T-helper 1 cell (primary cell): Measurements from ENCODE around the gene SDK2.

Source experiments
- DNase-seq, 5 donors: peaks; one replicate each; pipeline ENCODE4 v3.0.0-alpha.2; 2012 to 2020
- total RNA-seq, 4 donors: gene quantifications; one replicate each; lab custom pipeline; 2026; lab: John Stamatoyannopoulos, UW

SDK2 gene, protein sequence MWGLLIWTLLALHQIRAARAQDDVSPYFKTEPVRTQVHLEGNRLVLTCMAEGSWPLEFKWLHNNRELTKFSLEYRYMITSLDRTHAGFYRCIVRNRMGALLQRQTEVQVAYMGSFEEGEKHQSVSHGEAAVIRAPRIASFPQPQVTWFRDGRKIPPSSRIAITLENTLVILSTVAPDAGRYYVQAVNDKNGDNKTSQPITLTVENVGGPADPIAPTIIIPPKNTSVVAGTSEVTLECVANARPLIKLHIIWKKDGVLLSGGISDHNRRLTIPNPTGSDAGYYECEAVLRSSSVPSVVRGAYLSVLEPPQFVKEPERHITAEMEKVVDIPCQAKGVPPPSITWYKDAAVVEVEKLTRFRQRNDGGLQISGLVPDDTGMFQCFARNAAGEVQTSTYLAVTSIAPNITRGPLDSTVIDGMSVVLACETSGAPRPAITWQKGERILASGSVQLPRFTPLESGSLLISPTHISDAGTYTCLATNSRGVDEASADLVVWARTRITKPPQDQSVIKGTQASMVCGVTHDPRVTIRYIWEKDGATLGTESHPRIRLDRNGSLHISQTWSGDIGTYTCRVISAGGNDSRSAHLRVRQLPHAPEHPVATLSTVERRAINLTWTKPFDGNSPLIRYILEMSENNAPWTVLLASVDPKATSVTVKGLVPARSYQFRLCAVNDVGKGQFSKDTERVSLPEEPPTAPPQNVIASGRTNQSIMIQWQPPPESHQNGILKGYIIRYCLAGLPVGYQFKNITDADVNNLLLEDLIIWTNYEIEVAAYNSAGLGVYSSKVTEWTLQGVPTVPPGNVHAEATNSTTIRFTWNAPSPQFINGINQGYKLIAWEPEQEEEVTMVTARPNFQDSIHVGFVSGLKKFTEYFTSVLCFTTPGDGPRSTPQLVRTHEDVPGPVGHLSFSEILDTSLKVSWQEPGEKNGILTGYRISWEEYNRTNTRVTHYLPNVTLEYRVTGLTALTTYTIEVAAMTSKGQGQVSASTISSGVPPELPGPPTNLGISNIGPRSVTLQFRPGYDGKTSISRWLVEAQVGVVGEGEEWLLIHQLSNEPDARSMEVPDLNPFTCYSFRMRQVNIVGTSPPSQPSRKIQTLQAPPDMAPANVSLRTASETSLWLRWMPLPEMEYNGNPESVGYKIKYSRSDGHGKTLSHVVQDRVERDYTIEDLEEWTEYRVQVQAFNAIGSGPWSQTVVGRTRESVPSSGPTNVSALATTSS (N-terminal part only)
- total RNA-seq: 1.9 to 9.1 (median 5.1) reads per million in 4 donors

DNA sequence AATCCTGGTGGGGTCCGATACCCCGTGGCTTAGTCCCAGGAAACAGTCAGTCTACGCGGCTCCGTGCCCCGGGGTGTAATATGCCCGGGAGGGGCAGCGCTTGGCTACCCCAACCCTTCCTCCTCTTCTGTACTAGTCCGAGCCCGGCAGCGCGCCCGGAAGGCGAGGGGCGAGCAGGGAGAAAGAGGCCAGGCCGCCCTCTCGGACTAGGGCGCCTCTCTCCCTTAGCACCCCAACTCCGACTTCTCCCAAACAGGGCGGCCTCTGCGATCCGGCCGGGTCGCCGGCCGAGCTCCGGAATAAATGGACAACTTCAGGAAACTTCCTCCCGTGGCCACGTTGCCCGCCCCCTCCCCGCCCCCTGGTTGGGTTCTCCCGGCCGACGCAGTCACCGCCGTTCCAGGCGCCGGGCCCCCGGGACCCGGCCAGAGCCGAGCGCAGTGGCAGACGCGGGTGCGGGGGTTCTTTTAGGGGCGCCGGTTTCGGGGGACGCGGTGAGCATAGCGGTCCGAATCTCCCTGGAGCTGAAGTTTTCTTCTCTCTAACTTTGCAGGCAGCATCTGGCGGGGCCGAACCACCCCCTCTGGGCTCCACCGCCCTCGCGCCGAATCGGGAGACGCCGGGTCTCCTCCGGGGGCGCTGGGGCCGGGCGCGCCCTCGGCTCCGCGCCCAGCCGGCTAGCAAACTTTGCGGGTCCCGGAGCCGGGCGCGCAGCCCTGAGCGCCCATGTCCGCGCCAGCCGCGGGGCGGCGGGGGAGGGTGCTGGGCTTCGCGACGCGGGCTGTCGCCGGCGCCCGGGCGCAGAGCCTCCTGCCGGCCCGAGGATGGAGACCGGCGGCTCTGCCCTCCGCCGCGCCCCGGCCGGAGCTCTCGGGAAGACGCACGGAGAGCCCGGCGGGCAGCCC is at the start of gene SDK2:
SDK2 (minus strand) TSS at position 301 of the 905 bp plus-strand sequence. CDS start 357 bp downstream, outside the sequence.
- DNase-seq: no peak

DNA sequence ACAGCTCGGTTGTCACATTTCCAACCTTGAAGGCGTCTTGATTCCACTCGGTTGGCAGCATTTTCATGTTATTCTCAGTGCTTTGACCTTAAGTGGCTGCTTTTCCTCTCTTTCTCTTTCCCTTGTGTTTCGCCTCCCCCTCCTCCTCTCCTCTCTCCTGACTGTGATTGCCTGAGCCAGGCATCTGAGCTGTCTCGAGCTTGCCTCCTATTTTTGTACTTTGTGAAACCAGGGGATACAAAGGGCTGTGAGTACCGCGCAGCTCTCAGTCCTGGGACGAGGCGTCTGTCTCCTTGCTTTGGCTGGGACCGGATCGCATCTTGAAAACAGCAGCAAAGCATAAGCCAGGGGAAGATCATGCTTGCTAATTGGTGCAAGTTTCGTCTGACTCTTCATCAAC is 48.8 kb upstream of the SDK2 start:
- no peak for DNase-seq

DNA sequence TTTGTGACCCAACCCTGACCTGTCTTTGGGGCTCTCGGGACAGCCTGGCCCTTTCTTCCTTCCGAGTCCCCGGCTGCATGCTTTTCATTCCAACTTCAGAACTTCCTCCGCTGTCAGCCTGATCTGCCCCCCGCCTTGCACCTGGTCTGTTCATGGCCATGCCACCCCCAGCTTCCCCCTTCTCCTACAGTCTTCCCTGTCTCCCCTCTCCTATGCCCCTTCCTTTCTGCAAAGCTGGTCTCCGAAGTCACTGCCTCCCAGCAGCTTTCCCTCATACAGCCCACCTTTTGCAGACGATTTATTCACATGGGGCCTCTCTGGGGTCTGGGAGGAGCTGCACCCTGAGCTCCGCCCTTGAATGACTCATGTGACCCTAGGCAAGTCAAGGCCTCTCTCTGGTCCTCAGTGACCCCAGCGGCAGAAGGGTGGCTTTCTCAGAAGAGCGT is 47.1 kb upstream of the SDK2 start:
- no peak for DNase-seq

DNA sequence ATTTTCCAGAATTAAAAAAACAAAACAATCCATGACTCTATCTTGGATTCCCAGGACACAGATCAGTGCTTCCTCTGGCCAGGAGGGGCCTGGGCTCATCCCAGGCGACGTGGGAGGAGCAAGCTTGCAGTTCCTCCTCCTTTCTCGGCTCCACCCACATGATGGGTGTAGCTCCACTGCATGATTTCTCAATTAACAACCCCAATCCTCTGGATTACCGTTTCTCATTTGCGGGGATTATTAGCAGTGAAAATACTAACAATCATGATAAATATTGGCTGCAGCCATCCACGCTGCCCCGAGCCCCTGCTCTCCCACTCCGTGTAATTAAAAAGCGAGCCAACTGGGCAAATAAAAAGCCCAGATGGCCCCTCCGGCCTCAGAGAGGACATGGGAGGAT is 46.4 kb upstream of the SDK2 start:
- DNase-seq: no peak

DNA sequence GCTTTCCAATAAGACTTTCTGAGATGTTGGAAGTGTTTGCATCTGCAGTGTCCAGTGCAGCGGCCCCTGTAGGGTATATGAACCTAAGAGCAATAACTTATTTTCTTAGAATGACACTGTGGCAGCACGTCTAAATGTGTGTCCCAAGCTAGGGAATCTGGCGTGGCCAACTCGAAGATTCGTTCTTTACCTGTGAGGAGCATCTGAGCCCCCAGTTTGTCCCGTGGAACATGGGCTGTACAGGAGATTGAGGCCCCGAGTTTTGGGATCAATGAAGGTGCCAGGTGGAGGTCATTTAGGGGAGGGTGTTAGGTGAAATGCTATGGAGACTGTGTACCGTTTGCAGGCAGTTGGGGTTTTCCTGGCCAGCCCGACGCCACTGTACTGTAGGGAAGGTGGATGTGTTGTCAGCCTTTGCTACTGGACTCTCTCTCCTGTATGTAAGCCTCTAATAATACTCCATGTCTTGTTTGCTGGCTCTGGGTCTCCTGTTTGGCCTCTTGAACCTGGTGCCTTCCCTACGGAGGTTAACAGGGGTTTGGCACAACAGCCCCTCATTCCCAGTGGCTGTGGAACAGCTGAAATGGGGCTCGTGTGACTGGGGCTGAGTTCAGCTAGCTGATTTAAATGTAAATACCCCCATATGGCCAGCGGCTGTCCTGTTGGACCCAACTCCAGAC is 45.5 kb upstream of the SDK2 start:
- no peak for DNase-seq

DNA sequence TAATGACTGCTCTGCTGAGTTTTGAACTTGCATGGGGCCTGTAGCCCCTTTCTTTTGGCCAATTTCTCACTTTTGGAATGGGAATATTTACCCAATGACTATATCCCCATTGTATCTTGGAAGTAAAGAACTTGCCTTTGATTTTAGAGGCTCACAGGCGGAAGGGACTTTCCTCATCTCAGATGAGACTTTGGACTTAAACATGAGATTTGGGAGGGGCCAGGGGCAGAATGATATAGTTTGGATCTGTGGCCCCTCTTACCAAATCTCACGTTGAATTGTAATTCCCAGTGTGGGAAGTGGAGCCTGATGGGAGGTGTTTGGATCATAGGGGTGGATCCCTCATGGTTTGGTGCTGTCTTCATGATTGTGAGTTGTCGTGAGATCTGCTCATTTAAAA is 42.7 kb upstream of the SDK2 start:
- DNase-seq: no peak

DNA sequence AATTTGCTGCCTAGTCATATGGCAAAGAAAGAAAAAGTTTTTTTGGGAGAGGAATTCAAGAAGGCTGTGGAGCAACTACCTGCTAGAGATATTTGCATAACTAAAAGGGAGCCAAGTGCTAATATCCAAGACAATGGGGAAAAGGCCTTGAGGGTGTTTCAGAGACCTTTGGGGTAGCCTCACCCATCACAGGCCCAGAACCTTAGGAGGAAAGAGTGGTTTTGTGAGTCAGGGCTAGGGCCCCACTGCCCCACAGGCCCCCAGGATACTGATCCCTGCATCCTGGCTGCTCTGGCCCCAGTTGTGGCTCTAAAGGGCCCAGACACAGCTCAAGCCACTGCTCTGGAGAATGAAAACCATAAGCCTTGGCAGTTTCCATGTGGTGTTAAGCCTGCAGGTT is 41.9 kb upstream of the SDK2 start:
- DNase-seq: no peak

DNA sequence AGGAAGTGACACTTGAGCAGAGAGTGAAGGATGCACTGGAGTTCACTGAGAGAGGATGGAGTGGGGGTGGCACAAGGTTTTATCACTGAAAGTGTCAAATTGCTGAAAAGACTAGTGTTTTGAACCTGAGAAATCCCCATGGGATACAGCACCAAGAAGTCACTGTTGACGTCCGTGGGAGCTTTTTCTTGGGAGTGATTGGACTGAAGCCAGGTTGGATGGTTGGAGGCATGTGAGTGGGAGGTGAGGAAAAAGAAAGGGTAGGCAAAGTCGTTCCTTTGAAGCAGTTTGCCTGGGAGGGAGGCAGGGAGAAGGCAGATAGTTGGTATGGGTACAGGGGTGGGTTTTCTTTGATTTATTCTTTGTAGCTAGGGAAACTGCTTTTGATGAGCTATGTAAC is 39.9 kb upstream of the SDK2 start:
- DNase-seq: no peak

DNA sequence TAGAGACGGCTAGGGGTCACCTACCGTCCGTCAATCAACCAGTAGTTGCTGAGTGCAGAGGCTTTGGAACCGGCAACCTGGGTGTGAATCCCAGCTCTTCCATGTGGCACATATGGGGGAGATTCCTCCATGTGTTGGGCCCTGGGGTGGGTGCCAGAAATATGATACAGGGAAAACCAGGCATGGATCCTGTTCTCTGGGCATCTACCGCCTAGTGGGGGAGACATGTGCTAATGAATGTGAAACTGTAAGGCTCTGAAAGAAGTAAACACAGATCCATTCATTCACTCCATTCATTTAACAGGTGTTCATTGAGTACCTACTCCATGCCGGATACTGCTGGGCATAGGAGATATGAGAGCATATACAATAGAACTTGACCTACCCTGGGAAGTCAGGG is 39.5 kb upstream of the SDK2 start:
- no peak for DNase-seq

DNA sequence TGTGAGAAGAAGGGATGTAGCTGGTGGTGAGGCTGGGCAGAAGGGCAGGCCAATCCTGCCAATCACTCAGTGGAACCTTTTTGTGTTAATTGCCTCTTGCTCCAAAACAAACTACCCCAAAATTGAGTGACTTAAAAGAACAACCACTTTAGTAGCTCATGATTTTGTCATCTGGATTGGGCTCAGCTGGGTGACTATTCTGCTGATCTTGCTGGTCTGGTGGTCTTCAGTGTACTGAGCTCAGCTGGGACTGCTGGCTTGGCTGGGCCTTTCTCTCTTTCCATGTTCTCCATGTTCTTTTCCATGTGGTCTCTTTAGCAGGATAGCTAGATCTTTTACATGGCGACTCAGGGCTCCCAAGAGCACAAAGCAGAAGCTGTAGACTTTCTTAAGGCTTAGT is 37.7 kb upstream of the SDK2 start:
- DNase-seq: no peak

DNA sequence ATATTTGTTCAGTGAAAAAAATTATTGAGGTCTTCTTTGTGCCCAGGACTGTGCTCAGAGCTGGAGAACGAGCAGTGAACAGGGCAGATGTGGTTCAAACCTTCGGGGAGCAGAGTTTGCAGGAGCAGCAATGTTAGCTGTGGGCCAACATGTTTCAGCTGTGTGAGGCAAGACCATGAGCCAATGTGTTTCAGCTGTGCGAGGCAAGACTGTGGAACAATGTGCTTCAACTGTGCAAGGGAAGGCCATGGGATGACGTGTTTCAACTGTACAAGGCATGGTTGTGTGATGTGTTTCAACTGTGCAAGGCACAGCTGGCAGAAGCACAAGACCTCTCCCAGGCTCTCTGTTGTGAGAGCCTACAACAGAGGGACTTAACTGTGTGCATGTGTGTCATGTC is 35.2 kb upstream of the SDK2 start:
- no peak for DNase-seq

DNA sequence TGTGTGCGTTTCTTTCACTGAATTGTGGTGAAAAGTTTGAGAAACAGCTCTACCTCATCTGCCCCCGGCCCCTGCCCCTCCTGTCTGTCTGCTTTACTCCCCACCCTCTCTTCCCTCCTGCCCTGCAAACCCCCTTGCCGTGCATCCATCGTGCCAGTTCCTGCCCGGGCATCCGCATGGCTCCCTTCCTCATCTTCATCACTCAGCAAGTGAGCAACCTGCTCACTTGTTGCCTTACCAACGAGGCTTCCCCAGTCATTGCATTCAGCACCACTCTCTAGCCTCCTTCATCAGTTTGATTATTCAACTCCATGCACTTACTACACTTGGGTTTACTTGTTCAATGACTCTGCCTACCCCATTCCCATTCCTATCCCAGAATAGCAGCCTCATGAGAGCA is 34.8 kb upstream of the SDK2 start:
- DNase-seq: no peak

DNA sequence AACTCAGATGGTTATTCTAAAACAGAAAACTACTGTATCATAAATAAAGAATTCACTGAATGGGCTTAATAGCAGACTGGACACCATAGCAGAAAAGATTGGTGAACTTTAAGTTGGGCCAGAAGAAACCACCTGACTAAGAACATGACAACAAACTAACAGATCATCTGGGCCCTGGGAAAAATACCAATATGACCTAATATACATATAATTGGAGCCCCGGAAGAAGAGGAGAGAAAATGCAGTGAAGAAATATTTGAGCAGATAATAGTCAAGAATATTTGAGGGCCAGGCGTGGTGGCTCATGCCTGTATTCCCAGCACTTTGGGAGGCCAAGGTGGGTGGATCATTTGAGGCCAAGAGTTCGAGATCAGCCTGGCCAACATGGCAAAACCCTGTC is 25.5 kb upstream of the SDK2 start:
- DNase-seq: no peak

DNA sequence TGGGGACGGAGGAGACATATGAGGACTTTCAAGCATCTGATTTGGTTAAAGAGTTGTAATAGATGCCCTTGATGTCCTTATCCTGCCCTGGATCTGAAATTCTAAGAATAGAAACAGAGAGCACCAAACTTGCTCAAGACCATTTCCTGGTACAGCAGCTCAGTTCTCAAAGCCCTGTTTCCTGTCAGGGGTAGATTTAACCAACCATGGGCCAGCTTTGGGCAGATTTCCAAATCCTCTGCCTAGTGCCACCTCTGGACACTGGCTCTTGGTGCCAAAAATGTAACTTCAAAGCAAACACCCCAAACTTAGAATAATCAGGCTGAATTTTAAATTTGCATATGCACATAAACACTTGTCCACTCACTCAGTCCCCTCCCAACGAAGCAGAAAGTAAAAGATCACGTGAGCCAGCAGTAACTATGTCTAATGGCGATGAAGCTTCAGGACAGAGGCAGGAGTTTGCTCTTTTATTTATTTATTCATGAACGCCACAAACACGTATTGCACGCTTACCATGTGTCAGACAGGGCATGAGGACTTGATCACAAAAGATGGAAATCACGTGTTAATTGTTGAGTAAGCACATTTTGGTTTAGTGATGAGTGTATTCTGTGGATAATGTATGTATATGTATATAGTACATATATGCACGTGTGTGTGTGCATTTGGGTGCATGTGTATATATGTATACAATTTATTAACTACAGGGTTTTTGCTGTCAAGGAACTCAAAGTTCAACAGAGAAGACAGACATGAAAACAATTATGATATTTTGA is 23.1 kb upstream of the SDK2 start:
- peak in 1 of 5 donors; percentile 72 for DNase-seq

DNA sequence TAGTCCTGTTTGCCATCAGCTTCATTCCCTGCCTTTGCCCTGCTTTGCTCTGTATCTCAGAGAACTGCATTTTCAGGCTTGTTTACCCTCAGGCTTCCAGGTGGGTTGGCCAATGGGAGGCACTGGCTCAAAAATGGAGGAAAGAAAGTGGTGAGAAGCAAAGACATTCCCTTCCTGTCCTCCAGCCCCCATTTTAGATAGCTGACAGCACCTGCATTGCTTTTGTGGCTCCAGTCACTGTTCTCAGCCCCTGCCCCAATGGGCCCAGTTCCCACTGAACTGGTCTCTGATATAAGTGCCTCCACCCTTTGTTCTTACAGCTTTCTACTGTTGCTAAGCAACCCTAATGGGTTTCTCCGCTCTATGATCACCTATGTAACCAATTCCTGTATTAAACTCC is 19.4 kb upstream of the SDK2 start:
- DNase-seq: no peak

DNA sequence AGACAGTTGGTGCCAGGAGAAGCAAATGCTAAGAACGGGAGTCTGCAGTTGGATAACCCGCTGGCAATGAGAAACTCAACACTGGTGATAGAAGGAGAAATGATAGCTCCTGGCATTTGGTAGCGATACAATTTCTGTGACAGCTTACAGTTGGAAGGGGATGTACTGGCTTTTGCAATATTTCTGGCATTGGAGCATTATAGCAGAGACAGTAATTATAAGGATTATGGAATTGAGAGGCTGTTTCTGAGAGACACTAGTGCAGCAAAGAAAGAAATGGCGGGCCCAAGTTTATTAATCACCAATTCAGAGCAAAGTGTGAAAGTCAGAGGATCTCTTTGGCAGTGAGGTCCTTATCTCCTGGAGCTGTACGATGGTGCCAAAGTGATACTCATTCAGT is 16.1 kb upstream of the SDK2 start:
- no peak for DNase-seq

DNA sequence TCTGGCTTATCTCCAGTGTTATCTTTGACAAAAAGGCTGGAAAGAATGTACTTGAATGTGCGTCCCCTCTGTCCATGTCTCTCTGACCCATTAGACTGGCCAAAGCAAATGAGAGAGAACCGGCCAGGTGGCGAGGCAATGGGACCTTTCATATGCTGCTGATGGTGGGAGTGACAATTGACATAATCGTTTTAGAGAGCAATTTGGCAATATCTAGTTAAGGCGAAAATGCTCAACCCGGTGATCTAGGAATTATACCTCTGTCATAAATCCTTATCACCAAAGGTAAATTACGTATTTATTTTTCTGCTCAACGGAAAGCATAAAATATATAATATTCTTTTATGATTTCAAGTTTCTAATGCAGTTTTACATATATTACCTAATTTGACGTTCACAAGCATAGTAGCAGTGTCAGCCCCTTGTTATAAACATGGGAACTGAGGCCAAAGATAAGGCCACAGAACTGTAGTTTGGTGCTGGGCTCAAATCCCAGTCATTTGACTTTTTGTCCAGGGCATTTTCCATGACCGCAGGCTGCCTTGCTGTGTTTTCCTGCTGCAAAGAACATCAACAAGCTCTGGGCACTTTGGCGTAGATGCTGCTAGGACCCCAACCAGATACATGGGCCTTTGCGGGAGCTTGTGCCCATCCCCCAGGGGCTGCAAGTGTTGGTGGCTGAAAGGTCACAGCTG is 14.7 kb upstream of the SDK2 start:
- no peak for DNase-seq

DNA sequence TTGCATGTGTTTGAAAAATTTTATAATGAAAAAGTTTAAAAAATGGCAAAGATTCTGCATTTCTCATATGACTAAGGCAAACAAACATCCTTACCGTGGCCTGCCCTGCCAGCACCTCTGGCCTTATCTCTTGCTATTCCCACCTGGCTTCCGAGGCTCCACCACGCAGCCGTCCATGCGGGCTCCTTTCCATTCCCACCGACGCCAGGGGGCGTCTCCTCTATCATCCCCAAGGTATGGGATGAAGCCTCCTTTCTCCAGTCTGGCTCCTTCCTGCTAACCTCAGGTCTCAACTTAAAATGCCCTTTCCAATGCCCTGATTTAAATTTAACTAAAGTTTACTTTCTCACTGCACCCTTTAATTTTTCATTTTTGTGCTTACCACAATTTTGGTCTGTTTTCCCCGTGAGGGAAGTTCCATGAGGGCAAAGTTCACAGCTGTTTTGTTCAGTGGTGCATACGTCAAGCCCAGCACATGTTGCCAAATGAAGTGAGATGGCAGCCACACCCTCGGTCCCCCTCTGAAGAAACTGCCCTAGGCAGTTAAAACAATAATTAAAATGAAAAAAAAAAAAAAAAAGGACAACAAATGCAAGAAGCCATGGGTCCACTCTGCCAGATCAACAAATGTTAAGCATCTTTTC is 13.3 kb upstream of the SDK2 start:
- no peak for DNase-seq

DNA sequence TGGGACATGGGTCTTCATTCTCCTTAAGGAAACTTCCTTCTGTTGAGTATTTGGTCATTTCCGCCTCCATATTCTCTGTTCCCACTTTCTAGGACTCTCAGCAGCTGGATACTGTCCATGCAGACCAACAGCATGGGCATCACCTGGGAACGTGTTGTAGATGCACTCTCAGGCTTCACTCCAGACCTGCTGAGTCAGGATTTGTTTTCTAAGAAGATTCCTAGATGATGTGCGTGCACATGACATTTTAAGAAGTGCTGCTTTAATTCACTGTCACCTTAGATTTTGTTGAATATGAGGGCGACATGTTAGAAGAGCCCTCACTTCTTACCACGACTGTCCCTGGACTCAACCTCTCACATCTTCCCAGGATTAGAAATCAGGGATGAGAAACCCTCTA is 10.0 kb upstream of the SDK2 start:
- no peak for DNase-seq
